ENCODE measurements around the gene NSFL1C.
A peak's percentile ranks its signal among the peaks of the same experiment; 100 is the strongest.

Gene NSFL1C

DNA sequence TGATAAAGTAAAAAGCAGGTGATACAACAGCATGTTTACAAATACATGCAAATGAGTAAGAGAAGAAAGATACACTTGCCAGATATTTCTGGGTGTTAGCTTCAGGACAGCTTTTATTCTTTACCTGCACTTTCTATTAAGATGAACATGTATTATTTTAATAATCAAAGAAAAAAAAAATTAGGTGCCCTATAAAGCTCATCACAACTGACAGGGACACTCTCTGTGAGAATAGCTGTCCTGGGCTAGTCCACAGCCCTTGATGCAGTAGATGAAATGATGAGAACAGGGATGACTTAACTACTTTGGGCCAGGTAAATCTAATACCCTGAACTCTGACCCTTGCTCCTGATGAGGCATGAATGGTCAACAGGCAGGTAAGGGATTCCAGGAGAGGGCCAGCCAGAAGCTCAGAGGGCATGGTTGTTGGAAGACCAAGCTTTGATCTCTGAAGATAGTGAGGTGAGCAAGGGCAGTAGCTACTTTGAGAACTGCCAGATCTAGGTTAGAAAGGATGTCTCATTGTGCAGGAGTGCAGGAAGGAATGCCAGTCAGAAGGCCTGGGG lies 15.6 kb downstream of the NSFL1C start:
- ATAC-seq: no peak

DNA sequence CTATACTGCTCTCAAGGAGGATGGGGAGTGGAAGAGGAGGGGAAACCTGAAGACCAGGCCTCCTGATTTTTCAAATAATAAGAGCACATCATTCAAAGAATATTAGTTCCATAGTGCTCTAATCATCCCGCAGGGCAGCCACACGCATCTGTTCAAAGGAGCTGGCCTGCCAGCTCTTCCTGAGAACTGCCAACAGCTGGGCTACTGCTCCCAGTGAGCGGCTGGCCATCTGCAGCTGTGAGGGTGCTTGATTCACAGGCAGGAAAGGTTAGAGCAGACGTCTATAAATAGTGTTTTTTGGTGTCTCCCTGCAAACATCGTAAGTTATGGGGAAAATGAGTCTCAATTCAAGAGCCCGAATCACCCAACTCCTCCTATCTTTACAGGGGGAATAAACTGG lies 17.3 kb downstream of the NSFL1C start:
- Mint-ChIP-seq H3K4me1 (no peaks in the 10 kb centered on the region), H3K36me3 (peaks cover 100% of the 10 kb centered on the region), H3K4me3 (no peak overlapping the region), H3K27ac (no peak overlapping the region), H3K9me3 (no peaks in the 10 kb centered on the region)
- no peak for ATAC-seq
- DNase-seq (ENCODE audit: low spot score in 2 of 2): no peak

More for the DNA sequence above, 15.6 kb downstream of the NSFL1C start:
- H3K27ac Mint-ChIP-seq: no peak overlapping the region
- peaks cover 99% of the 10 kb centered on the region for H3K36me3 Mint-ChIP-seq
- no peak overlapping the region for H3K4me3 Mint-ChIP-seq
- H3K9me3 Mint-ChIP-seq: no peaks in the 10 kb centered on the region
- DNase-seq (ENCODE audit: low spot score in 2 of 2): no peak
- no peaks in the 10 kb centered on the region for H3K4me1 Mint-ChIP-seq

DNA sequence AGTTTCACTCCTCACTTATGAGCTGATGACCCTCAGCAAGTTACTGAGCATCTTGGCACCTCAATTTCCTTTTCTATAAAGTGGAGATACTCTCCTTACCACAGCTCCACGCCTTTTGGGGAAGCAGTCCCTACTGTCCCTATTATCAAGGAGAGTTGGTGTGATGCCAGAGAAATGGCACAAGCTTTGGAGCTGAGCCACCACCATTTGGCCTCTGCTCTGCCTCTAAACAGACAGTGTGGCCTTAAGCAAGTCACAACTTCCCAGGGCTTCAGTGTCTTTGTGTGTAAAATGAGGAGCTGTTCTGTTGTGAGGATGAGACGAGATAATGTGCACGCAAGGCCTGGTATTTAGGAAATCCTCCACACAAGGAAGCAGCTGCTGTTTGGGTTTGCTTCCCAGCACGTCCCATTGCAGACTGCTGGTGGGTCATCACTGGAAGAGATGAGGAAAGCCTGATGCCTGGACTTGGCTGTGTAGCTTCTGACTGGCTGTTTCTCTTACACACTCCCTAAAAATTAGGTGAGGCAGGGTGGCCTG lies 18.5 kb downstream of the NSFL1C start:
- no peak for ATAC-seq
- no peaks in the 10 kb centered on the region for H3K9me3 Mint-ChIP-seq

DNA sequence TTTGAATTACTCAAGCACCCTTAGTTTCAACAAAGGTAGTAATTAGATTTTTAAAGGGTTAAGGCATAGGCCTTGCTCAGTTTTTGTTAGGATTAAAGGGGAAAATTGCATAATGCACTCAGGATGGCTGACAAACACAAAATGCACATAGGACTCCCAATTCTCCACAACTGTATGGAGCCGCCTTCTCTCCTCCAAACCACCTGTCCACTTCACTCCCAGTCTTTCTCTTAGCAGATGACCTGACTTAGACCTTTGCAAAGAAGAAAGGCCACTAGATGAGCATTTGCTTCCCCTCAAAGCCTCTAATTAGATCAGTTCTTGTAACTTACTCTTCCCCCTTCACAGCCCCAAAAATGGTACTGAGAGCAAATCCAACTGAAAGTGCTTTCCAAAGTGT lies 20.1 kb downstream of the NSFL1C start:
- H3K9me3 Mint-ChIP-seq: no peaks in the 10 kb centered on the region
- no peaks in the 10 kb centered on the region for H3K4me1 Mint-ChIP-seq
- ATAC-seq: no peak
- H3K36me3 Mint-ChIP-seq: peaks cover 97% of the 10 kb centered on the region
- H3K4me3 Mint-ChIP-seq: no peak overlapping the region
- H3K27ac Mint-ChIP-seq: no peak overlapping the region
- no peak for DNase-seq (ENCODE audit: low spot score in 2 of 2)

More for the DNA sequence above, 18.5 kb downstream of the NSFL1C start:
- Mint-ChIP-seq H3K4me1 (no peaks in the 10 kb centered on the region), H3K36me3 (peaks cover 100% of the 10 kb centered on the region), H3K27ac (no peak overlapping the region), H3K4me3 (no peak overlapping the region)
- DNase-seq (ENCODE audit: low spot score in 2 of 2): no peak

DNA sequence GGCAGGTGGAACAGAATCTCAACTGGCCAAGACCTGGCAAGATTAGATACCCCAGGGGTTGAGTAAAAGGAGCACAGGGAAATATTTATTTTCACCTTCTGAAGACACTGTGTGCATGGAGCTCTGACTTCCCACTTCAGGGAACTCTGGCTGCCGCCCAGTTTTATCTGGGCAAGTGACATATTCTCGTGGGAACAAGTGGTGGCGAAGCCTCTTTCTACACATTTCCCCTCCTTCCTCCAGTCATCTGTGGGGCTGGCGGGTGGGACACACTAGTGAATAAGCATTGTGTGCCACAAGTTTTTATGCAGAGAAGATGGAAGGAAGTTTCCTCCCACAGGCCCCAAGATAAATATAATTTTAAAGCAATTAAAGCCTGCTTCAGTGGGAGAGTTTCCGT lies 23.6 kb downstream of the NSFL1C start:
- no peaks in the 10 kb centered on the region for H3K9me3 Mint-ChIP-seq
- peaks cover 64% of the 10 kb centered on the region for H3K36me3 Mint-ChIP-seq
- no peak overlapping the region for H3K27ac Mint-ChIP-seq
- H3K4me3 Mint-ChIP-seq: no peak overlapping the region
- ATAC-seq (no peak), DNase-seq (ENCODE audit: low spot score in 2 of 2) (no peak)
- H3K4me1 Mint-ChIP-seq: no peaks in the 10 kb centered on the region

DNA sequence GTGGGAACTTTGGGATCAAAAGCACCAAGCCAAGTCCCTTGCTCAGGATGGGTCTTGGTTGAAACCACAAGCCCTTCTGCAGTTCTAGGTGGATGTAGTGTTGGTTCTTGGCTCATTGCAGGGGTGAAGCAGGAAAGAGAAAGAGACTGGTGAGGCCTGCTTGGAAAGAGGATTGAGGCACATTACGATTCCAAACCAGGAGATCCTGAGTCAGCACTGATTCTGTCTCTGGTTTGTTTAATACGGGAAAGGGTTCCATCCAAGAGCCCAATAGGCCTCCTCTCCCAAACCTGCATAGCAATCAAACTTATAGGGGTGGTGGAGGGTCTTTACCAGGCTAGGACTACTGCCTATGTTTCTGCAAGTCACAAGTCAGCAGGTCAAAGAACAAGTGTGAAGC lies 24.3 kb downstream of the NSFL1C start:
- ATAC-seq: no peak
- Mint-ChIP-seq H3K27ac (peak overlapping the region; percentile 4), H3K4me3 (no peak overlapping the region), H3K4me1 (no peaks in the 10 kb centered on the region), H3K36me3 (peaks cover 56% of the 10 kb centered on the region), H3K9me3 (no peaks in the 10 kb centered on the region)
- no peak for DNase-seq (ENCODE audit: low spot score in 2 of 2)

DNA sequence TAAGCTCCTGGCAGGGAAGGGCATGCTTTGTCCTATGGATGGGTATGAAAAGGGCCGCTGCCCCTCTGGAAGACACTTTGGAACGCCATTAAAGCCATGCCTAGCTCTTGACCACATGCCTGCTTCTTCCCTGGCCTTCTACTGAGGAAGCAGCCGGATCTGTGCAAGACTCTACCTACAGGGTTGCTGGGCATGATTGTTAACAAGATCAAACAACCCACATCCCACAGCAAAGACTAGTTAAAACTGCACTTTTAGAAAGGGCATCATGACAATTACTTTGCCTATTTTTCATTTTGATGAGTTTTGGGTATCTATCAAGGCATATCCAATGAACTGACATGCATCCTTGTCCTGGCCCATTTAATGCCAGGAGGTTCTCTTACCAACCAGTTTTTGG lies 25.5 kb downstream of the NSFL1C start:
- Mint-ChIP-seq H3K4me3 (no peak overlapping the region), H3K9me3 (no peaks in the 10 kb centered on the region), H3K27ac (no peak overlapping the region), H3K4me1 (no peaks in the 10 kb centered on the region), H3K36me3 (peaks cover 44% of the 10 kb centered on the region)
- ATAC-seq (no peak), DNase-seq (ENCODE audit: low spot score in 2 of 2) (no peak)

DNA sequence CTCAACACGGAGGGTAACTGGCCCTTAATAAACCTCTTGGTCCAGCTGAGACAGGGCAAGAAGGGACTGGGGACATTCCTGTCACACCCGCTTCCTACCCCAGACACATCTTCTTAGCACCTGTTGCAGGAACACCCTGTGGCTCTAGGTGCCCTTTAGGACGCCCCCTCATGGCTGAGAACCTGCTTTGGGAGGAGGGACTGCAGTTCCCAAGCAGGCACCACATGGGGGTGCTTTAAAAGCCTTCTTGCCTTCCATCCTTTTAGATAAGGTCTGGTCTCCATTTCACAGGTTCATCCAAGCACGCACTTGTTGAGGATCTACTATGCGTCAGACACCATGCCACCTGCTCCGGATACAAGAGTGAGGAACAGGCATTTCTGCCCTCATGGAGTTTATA lies 26.6 kb downstream of the NSFL1C start:
- H3K27ac Mint-ChIP-seq: no peak overlapping the region
- H3K4me1 Mint-ChIP-seq: peaks cover 4% of the 10 kb centered on the region
- peaks cover 41% of the 10 kb centered on the region for H3K36me3 Mint-ChIP-seq
- H3K9me3 Mint-ChIP-seq: no peaks in the 10 kb centered on the region
- DNase-seq (ENCODE audit: low spot score in 2 of 2) (no peak), ATAC-seq (no peak)
- no peak overlapping the region for H3K4me3 Mint-ChIP-seq

DNA sequence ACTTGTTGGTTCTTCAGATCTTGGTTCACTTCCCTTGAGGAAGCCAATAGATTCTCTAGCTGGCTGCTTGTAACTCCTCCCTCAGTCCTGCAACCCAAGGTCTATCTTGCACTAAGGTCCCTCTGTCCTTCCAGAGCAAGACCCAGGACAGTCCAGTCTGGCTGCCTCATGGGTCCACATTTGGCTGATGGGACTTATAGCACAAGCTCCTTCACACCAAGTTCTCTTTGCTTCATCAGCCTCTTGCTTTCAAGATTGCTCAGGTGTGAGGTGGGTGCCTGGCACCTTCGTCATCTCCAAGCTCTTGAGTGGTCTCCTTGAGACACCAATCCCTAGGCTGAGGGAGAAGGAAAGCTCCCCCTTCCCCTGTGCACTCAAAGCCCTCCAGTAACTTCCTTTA lies 28.3 kb downstream of the NSFL1C start:
- ATAC-seq (no peak), DNase-seq (ENCODE audit: low spot score in 2 of 2) (no peak)
- no peak overlapping the region for H3K27ac Mint-ChIP-seq
- H3K4me1 Mint-ChIP-seq: peaks cover 13% of the 10 kb centered on the region
- H3K36me3 Mint-ChIP-seq: peaks cover 28% of the 10 kb centered on the region
- no peaks in the 10 kb centered on the region for H3K9me3 Mint-ChIP-seq
- no peak overlapping the region for H3K4me3 Mint-ChIP-seq

DNA sequence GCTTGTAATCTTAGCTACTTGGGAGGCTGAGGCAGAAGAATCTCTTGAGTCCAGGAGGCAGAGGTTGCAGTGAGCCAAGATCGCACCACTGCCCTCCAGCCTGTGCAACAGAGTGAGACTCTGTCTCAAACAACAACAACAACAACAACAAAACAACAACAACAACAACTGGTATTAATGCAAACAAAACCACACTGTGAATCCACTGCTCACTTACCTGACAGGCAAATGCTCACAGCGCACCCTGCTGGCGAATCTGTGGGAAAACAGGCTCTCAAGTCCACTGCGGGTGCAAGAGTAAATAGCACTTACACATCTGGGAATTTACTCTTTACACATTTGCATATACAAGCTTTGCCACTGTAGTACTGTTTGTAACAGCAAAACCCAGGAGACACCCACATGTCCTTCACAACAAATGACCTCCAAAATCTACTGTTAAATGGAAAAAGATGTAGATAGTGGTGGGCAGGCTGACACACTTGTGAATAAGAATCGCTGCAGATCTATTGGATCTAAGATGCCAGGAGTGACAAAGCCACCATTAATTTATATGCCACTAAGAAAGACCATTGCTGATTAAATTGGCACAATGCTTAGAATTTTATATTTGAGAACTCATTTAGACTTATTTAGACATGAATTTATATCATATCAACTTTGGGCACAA lies 29.3 kb downstream of the NSFL1C start:
- H3K9me3 Mint-ChIP-seq: no peaks in the 10 kb centered on the region
- H3K4me3 Mint-ChIP-seq: no peak overlapping the region
- H3K27ac Mint-ChIP-seq: no peak overlapping the region
- ATAC-seq (peak; percentile 50), DNase-seq (ENCODE audit: low spot score in 2 of 2) (peak; percentile 69 to 82)
- H3K4me1 Mint-ChIP-seq: peaks cover 13% of the 10 kb centered on the region
- H3K36me3 Mint-ChIP-seq: peaks cover 20% of the 10 kb centered on the region

DNA sequence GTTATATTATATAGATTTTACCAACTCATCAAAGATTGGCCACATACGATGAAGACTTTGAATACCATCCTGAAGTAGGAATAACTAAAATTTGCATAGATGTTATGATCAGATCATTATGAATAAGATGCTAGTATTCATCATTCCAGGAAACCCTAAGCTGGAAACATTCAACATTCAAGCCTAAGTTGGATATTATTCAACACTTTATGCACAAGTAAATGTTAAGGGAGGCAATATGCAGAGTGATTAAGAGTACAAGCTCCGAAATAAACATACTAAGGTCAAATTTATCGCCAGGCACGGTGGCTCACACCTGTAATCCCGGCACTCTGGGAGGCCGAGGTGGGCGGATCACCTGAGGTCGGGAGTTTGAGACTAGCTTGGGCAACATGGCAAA lies 30.4 kb downstream of the NSFL1C start:
- no peak for ATAC-seq
- H3K4me1 Mint-ChIP-seq: peaks cover 13% of the 10 kb centered on the region
- no peak for DNase-seq (ENCODE audit: low spot score in 2 of 2)
- H3K9me3 Mint-ChIP-seq: no peaks in the 10 kb centered on the region
- H3K36me3 Mint-ChIP-seq: peaks cover 11% of the 10 kb centered on the region
- no peak overlapping the region for H3K27ac Mint-ChIP-seq
- no peak overlapping the region for H3K4me3 Mint-ChIP-seq

DNA sequence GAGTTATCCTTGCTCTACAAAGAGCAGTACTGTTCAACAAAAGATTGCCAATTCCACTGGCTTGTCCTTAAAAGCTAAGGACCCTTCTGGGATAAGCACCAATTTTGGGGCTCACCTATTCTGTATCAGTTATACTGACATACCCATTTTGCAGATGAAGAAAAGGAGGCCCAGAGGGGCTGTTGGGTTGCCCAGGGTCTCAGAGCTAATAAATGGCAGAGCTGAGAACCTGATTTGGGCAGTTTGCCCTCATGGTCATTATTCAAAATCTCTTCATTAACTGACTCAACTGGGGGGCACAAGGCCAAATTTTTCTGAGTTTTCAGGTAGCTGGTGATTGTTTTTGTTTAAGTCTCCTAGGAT lies 31.3 kb downstream of the NSFL1C start:
- ATAC-seq: no peak
- Mint-ChIP-seq H3K4me1 (peaks cover 13% of the 10 kb centered on the region), H3K36me3 (peaks cover 11% of the 10 kb centered on the region), H3K9me3 (no peaks in the 10 kb centered on the region), H3K27ac (peak overlapping the region; percentile 52), H3K4me3 (no peak overlapping the region)
- DNase-seq (ENCODE audit: low spot score in 2 of 2): no peak

DNA sequence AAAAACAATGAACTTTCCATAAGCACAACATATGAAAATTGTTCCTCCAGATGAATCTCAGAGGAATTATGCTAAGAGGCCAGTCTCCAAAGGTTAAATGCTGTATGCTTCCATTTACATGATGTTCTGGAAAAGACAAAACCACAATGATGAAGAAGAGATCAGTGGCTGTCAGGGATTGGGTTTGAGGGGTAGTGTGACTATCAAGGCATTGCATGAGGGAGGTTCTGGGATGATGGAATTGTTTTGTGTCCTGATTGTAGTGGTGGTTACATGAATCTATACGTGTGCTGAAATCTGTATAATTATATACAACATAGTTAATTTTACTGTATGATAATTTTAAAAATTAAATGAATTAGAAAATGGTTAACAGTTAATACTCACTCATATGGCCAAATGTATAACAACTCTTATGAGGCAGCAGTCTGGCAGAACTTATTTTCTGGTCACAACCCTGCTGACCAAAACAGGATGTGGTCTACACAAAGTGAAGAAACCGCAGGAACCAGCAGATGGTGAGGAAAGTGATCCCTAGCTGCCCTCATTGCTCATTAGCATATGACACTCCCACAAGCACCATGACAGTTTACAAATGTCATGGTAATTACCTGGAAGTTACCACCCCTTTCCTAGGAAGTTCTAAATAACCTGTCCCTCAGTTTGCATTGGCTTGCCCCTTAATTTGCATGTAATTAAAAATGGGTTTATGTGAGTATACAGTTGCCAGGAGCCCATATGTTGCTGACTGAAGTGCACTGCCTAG lies 31.9 kb downstream of the NSFL1C start:
- peaks cover 13% of the 10 kb centered on the region for H3K4me1 Mint-ChIP-seq
- ATAC-seq (peak; percentile 93), DNase-seq (ENCODE audit: low spot score in 2 of 2) (peak; percentile 39 to 84)
- H3K4me3 Mint-ChIP-seq: no peak overlapping the region
- H3K27ac Mint-ChIP-seq: peak overlapping the region; percentile 52
- no peaks in the 10 kb centered on the region for H3K9me3 Mint-ChIP-seq
- peaks cover 11% of the 10 kb centered on the region for H3K36me3 Mint-ChIP-seq

DNA sequence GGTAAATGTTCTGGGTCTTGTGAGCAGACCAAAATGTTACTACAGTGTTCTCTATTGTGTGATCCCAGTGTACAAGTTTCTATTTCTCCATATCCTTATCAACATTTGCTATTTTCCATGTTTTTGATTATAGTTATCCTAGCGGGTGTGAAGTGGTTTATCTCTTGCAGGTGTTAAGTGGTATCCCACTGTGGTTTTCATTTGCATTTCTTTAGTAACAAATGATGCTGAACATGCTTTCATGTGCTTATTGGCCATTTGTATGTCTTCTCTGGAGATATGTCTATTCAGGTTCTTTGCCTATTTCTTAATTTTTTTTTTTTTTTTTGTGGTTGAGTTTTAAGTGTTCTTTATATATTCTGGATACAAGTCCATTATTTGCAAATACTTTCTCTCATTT lies 35.5 kb downstream of the NSFL1C start:
- ATAC-seq: no peak
- no peak for DNase-seq (ENCODE audit: low spot score in 2 of 2)
- H3K4me3 Mint-ChIP-seq: no peak overlapping the region
- peaks cover 11% of the 10 kb centered on the region for H3K36me3 Mint-ChIP-seq
- H3K9me3 Mint-ChIP-seq: no peaks in the 10 kb centered on the region
- H3K27ac Mint-ChIP-seq: no peak overlapping the region
- H3K4me1 Mint-ChIP-seq: peaks cover 13% of the 10 kb centered on the region

DNA sequence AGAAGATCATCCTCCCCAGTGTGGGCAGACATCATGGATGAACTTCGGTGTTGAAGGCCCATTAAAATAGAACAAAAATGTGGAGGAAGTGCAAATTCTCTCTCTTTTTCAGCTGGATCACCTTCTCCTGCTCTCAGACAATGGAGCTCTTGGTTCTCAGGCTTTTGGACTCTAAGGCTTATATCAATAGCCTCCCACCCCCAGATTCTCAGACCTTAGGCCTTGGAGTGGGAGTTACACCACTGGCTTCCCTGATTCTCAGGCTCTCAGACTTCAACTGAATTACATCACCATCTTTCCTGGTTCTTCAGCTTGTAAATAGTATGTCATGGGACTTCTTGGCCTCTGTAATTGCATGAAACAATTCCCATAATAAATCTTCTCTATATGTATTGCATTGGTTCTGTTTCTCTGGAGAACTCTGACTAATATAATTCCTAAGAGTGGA lies 36.6 kb downstream of the NSFL1C start:
- DNase-seq (ENCODE audit: low spot score in 2 of 2): peak in 1 of 2 donors; percentile 26
- H3K27ac Mint-ChIP-seq: no peak overlapping the region
- ATAC-seq: no peak
- H3K9me3 Mint-ChIP-seq: no peaks in the 10 kb centered on the region
- H3K36me3 Mint-ChIP-seq: peaks cover 4% of the 10 kb centered on the region
- H3K4me3 Mint-ChIP-seq: no peak overlapping the region
- peaks cover 9% of the 10 kb centered on the region for H3K4me1 Mint-ChIP-seq
